HG03378 (cell line): Measurements from ENCODE around the gene FMN1.

Experiments used
- ATAC-seq: cut with Tn5 transposase; IDR thresholded peaks from one replicate; pipeline ENCODE4 v1.9.1; 2021; ENCODE audit warnings: mild to moderate bottlenecking, moderate library complexity; ENCODE audit not compliant: unreplicated experiment

The FMN1 gene

GRCh38 chr15:32893421-32893820, 301.1 kb downstream of the FMN1 start:
- no peak for ATAC-seq

GRCh38 chr15:32889214-32889613, 305.3 kb downstream of the FMN1 start:
- no peak for ATAC-seq

GRCh38 chr15:32888221-32888761, 306.2 kb downstream of the FMN1 start:
- no peak for ATAC-seq

GRCh38 chr15:32887090-32887489, 307.4 kb downstream of the FMN1 start:
- no peak for ATAC-seq

- no peak for ATAC-seq
Observed at GRCh38 chr15:32886459-32886858, 308.1 kb downstream of the FMN1 start.

GRCh38 chr15:32885713-32886112, 308.8 kb downstream of the FMN1 start:
- no peak for ATAC-seq

GRCh38 chr15:32884146-32884545, 310.4 kb downstream of the FMN1 start:
- ATAC-seq: no peak

GRCh38 chr15:32882955-32883354, 311.6 kb downstream of the FMN1 start:
- no peak for ATAC-seq

GRCh38 chr15:32881528-32881927, 313.0 kb downstream of the FMN1 start:
- ATAC-seq: no peak

GRCh38 chr15:32880642-32881041, 313.9 kb downstream of the FMN1 start:
- no peak for ATAC-seq

GRCh38 chr15:32879980-32880379, 314.5 kb downstream of the FMN1 start:
- no peak for ATAC-seq

- no peak for ATAC-seq
Observed at GRCh38 chr15:32878869-32879805, 315.4 kb downstream of the FMN1 start.

- no peak for ATAC-seq
Observed at GRCh38 chr15:32878342-32878741, 316.2 kb downstream of the FMN1 start.

GRCh38 chr15:32877252-32878019, 317.1 kb downstream of the FMN1 start:
- ATAC-seq: no peak

- no peak for ATAC-seq
Observed at GRCh38 chr15:32873284-32874114, 321.0 kb downstream of the FMN1 start.

- no peak for ATAC-seq
Observed at GRCh38 chr15:32872621-32873283, 321.8 kb downstream of the FMN1 start.

- ATAC-seq: no peak
Observed at GRCh38 chr15:32871883-32872282, 322.6 kb downstream of the FMN1 start.

- ATAC-seq: peak; percentile 83
Observed at GRCh38 chr15:32870240-32871033, 324.1 kb downstream of the FMN1 start.

- ATAC-seq: no peak
Observed at GRCh38 chr15:32869776-32870175, 324.7 kb downstream of the FMN1 start.

- ATAC-seq: no peak
Observed at GRCh38 chr15:32867313-32867626, 327.2 kb downstream of the FMN1 start.
